GM12873 (cell line): ENCODE results near the gene AKIP1.

Experiments
- CTCF ChIP-seq: IDR thresholded peaks from 2 replicates; pipeline ENCODE4 v1.5.1; 2012; ENCODE audit warnings: low read depth, mild to moderate bottlenecking, moderate library complexity, low read length, control low read depth; ENCODE audit not compliant: insufficient read depth; ENCODE audit errors: missing control alignments

Gene AKIP1

GRCh38 chr11:8964324-8965320 is 53.6 kb downstream of the AKIP1 start, which contains the start of gene TMEM9B:
TMEM9B (minus strand) TSS chr11:8964442; CDS start chr11:8964313, 129 bp downstream.
- TF ChIP-seq CTCF, result no peak

- no peak for TF ChIP-seq CTCF
These were observed 56.2 kb downstream of the AKIP1 start for GRCh38 chr11:8967184-8967583.
